Right kidney (tissue), 9 donors: ENCODE data around the gene CALML6.
"Not testable (repeated sequence)": the region's sequence is repeated elsewhere in the genome, so short reads cannot be mapped to it uniquely, and the experiment has no call there.

Source experiments
- DNase-seq: peaks from one replicate; pipeline ENCODE4 v3.0.0-alpha.2; 2016
- long read RNA-seq, 8 donors: transcript quantifications; one replicate each; lab custom pipeline, GENCODE V29; 2026

The CALML6 gene, protein sequence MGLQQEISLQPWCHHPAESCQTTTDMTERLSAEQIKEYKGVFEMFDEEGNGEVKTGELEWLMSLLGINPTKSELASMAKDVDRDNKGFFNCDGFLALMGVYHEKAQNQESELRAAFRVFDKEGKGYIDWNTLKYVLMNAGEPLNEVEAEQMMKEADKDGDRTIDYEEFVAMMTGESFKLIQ
- long read RNA-seq, donor 1 = 0 reads
- long read RNA-seq, donor 2 = 0 reads
- long read RNA-seq, donor 3 = 0 reads
- long read RNA-seq, donor 4 = 0 reads
- long read RNA-seq, donor 5 = 0 reads
- long read RNA-seq, donor 6 = 0 reads
- long read RNA-seq, donor 7, partial matches to known transcripts = 0 of 1 reads
- long read RNA-seq, donor 7, other reads (novel, unspliced or antisense) = 0 of 1 reads
- long read RNA-seq, donor 8 = 0 reads

- no peak for DNase-seq
These were observed at the start of gene CALML6 for GRCh38 chr1:1914971-1915692. Gene CALML6 (plus strand): TSS chr1:1915260. CDS start chr1:1915281, 21 bp downstream.

- no peak for DNase-seq
These were observed 47.9 kb upstream of the CALML6 start for GRCh38 chr1:1867164-1867563.

GRCh38 chr1:1869469-1869868 is 45.6 kb upstream of the CALML6 start:
- DNase-seq = no peak

DNA sequence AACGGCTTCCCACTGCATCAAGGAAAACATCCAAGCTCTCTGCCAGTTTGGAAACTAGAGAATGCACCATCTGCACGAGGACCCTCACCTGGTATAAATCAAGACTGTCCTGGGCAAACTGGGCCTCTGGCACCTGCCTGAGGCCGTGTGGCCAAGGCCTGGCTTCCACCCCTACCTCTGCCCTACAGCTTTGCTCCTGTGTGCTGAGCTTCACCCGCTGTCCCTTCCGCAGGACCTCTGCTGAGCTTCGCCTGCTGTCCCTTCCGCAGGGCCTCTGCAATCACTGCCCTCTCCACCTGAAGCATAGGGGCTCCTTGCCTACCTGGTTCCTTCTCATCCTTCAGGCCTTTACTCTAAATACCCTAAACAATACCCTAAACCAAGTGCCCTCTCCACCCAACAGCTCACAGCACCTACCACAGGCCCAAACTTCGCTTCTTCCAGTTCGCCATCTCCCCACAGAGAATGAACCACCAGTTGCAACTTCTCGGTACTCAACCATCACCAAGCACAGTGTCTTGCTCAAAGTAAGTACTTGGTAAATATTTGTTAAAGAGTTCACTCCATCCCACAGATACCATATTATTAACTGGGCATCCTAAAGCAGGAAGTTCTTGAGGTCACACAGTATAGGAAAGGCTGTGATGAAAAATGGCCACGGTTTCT is 42.6 kb upstream of the CALML6 start:
- no peak for DNase-seq

GRCh38 chr1:1873186-1873585 is 41.9 kb upstream of the CALML6 start:
- no peak for DNase-seq

DNA sequence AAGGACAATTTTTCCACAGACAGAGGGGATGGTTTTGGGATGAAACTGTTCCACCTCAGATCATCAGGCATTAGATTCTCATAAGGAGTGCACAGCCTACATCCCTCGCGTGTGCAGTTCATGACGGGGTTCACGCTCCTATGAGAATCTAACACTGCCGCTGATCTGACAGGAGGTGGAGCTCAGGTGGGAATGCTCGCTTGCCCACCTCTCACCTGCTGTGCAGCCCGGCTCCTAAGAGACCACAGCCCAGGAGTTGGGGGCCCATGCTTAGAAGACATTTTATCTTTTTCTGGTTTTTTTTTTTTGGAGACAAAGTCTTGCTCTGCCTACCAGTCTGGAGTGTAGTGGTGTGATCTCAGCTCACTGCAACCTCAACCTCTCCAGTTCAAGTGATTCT is 40.2 kb upstream of the CALML6 start:
- DNase-seq = no peak

GRCh38 chr1:1875932-1876331 is 39.1 kb upstream of the CALML6 start:
- no peak for DNase-seq

GRCh38 chr1:1876335-1876930 is 38.6 kb upstream of the CALML6 start:
- DNase-seq = no peak

DNA sequence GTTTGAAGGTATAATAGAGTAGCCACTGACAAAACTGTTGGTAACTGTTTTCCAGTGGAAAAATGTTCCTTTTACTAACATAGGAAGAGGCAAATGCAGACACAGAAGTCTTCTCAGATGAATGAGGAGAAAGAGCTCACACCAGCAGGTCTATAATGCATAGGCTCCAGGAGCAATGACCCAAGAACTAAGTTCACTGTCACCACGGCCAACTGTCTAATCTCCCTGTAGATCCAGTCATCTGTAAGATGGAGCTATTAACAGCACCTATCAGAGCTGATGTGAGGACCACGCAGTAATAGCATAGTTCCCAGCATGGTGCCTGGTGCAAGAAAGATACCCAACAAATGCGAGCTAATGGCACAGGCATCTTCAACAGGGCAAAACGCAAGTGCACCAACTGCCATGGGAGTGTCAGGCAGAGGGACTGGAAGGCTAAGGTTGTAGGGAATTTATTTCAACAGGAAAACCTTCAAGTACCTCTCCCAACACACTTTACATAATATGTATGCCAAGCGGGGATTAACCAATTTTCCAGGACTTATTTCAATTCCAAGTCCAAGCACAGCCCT is 37.1 kb upstream of the CALML6 start:
- no peak for DNase-seq

- no peak for DNase-seq
These were observed 35.1 kb upstream of the CALML6 start for GRCh38 chr1:1879942-1880341.

GRCh38 chr1:1880617-1881312 is 34.3 kb upstream of the CALML6 start:
- no peak for DNase-seq

- no peak for DNase-seq
These were observed 33.3 kb upstream of the CALML6 start for GRCh38 chr1:1881727-1882126.

GRCh38 chr1:1883092-1883873 is 31.8 kb upstream of the CALML6 start:
- no peak for DNase-seq

- DNase-seq = not testable (repeated sequence)
These were observed 31.2 kb upstream of the CALML6 start for GRCh38 chr1:1883890-1884289.

DNA sequence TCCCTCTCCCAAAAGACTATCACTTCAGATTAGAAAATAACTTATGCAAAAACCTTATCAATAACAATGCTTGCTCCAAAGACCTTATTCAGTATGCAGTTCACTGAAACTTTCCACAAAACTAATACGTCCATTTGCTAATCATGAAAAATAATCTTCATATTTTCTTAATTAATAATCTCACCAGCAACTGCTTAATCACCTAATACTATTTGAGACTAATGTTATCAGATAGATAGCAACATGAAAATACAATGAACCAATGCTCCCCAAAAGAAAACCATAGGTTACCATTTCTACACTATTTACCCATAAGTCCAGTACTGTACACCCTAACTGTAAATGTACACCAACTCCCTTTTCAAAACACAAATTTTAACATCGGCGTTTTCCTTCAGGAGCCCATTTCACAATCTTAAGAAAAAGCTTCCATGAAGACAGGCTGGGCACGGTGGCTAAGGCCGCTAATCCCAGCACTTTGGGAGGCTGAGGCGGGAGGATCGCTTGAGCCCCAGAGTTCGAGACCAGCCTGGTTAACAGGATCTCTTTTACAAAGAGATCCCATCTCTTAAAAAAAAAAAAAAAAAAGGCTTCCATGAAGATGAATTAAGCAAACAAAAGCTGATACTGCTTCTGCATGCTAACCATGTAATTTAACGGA is 25.8 kb upstream of the CALML6 start:
- no peak for DNase-seq

DNA sequence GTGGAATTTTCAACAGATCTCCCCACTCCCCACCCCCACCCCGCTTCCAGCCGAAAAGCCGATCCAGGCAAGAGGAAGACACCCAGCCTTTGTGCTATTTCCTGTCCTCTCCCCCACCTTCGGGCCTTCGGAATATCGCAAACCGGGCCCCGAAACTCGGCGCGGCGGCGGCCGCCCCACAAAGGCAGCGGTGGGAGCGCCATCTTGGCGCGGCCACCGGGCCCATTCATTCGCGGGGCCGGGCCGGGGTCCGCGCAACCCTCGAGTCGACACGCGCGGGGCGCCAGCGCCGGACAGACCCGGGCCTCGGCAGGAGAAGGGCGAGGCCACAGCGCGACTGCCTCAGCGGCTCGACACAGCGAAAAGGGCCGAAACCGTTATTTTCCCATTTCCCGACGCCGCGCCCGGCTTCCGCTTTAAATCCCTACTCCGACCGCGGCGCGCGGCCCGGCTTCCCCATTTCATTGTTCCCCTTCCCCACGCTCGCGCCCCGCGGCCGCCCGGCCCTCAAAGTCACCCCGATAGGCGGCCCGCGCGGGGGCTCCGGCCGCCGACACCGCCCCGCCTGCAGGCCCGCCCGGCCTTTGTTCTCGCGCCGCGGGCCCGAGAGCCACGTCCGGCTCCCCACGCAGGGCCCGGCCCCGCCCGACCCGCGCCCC is 25.1 kb upstream of the CALML6 start:
- peak; percentile 81 for DNase-seq

- peak; percentile 88 for DNase-seq
These were observed 24.3 kb upstream of the CALML6 start, which contains the start of gene GNB1 for GRCh38 chr1:1890506-1891348. Gene GNB1 (minus strand): TSS chr1:1891087. CDS start chr1:1825453, 65,634 bp downstream.

DNA sequence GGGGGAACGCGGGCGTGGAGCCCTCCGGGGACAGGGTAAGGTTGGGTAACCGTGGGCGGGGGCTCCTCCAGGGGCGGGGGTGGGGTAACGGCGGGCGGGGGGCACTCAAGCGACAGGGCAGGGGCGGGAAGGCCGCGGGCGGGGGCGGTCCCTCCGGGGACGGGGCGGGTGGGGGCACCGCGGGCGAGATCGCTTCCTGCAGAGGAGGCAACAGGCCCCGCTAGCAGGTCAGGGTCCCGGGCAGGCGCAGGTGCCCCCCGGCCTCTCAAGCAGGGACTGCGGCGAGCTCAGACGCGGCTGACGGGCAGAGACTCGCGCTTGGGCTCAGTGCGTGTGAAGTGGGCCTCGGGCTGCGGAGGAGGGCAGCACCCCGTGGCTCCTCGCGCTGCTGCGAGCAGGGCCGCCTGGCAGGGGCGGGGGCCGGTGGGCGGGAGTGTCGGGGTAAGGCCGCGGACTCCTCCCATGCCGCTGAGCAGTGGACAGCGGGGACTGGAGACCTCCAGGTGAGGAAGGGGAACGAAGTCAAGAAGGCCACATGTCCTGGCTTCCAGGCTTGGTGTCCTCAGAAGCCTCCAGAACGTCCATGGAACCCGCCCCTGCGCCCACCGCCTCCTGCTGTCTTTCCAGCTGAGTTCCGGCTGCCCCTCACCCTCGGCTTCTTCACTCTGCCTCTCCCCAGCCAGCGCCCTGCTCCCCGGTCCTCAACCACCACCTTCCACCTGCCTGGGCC is 23.5 kb upstream of the CALML6 start:
- DNase-seq = peak; percentile 70
